Effector CD4-positive, alpha-beta T cell (primary cell): Measurements from ENCODE around the gene POLE2.
"Not testable (repeated sequence)": the region's sequence is repeated elsewhere in the genome, so short reads cannot be mapped to it uniquely, and the experiment has no call there.

Source experiments
- DNase-seq: peaks from one replicate; pipeline ENCODE4 v3.0.0-alpha.2; 2020

POLE2 gene

GRCh38 chr14:49657500-49657899 lies 30.5 kb downstream of the POLE2 start:
- DNase-seq: not testable (repeated sequence)

DNA sequence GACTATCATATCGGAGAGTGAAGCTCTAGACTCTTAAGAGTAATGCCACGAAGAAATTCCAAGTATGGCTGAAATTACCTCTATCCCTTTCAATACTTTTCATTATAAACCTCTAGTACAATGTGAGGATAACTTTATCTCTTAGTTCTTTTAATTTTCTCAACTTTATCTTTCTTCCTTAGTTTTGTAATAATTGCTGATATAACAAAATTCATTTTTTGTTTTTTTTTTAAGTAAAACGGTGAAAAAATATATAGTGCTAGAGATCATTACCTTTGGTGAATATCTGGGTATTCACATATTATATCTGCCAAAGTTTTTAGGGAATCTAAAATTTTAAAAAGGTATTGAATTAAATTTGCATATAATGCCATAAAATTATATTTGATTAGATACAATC lies 33.5 kb downstream of the POLE2 start:
- DNase-seq: no peak

- no peak for DNase-seq
These were observed 34.5 kb downstream of the POLE2 start for GRCh38 chr14:49653508-49653907.

GRCh38 chr14:49642163-49642562 lies 45.9 kb downstream of the POLE2 start:
- no peak for DNase-seq

DNA sequence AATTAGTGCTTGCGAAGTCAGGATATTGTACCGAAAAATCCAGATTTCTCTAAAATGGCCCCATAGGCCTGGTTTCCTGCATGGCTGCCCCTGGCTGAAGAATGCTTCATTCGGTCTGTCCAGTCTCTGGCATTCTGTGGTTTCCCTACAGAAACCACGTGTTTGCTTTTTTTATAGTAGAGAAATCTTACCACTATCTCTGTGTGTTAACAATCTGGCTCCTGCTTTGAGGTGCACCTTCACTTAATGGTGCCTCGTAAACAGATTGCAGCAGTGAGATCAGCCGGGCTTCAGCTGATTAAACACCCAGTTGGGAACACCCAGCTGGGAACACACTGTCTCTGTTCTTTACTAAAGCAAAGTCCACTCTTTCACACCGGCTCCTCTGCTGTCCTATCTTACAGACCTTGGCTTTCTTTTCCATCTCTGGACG lies 46.3 kb downstream of the POLE2 start:
- no peak for DNase-seq

GRCh38 chr14:49640540-49641417 lies 47.2 kb downstream of the POLE2 start:
- DNase-seq: no peak

GRCh38 chr14:49637534-49638078 lies 50.4 kb downstream of the POLE2 start:
- no peak for DNase-seq

- DNase-seq: no peak
These were observed 51.1 kb downstream of the POLE2 start for GRCh38 chr14:49636866-49637265.

- DNase-seq: peak; percentile 60
These were observed 53.3 kb downstream of the POLE2 start, which contains the start of gene DNAAF2 for GRCh38 chr14:49634547-49635334. Gene DNAAF2 (minus strand): TSS chr14:49635244. CDS start chr14:49635149, 95 bp downstream.

DNA sequence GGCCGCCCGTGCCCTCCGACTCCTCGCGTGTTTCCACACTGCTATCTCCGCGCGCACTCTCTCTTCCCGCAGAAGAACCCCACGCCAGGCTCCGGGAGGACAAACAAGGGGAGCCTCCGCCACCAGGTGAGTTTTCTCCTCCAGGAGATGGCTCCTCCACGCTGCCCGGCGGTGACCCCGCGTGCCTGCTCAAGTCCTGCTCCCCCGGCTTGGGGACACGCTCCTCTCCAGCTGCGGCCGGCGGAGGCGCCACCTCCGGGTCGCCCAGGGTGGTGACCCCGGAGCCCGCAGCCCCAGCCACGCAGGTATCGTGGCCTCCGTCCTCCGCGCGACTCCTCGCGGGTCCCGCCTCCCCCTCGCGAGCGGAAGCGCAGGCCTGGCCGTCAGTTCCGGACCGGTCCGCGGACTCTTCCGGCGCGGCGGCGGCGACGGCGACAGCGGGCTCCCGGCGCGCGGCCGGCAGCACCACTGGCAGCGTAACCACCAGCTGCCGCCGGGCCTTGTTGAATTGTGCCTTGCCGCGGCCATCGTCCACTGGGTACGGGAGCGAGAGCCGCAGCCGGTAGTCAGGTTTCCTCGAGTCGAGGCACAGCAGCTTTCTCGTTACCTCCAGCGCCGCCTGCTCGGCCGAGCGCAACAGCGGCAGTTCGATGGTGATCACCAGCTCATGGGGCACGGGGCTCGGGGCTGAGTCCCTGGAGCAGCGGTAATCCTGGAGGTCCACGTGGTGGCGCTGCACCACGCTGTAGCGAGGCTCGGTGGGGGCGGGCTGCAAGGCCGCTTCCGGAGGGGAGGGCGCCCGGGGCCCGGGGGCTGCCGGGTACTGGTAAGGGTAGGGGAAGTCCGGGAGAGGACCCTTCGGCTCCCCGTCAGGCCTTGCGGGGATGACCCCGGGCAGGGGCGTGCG lies 54.1 kb downstream of the POLE2 start:
- peak; percentile 91 for DNase-seq

DNA sequence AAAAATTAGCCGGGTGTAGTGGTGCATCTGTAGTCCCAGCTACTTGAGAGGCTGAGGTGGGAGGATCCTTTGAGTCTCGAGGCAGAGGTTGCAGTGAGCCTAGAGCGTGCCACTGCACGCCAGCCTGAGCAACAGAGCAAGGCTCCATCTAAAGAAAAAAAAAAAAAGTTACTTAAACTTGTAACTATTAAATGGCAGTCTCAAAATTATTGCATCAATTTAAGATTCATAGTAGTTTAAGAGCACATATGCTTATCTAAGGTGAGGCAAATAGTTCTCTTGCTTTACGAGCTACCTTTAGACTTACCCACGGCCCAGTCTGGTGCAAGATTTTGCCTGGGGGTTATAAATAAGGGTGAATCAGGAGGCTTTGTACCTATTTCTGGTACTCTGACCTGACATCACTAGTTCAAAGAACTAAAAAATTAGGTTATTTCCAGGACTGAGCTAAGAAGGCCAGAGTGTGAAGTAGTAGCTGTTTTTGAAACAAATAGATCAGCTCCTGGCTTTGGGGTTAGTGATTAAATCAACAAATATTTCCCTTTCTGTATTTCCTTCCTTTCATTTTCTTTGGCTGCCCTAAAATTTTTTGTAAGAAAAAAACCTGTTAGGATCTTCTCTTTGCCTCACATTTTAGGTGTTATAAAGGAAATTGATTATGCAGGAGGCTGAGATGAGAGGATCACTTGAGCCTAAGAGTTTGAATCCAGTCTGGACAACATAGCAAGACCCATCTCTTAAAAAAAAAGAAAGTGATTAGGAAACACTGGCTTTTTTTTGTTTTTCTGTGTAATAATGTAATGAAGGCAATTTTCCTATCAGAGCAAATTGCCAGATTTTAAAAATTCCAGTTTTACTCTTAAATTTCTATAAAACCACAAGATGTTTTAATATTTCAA lies 63.8 kb downstream of the POLE2 start:
- DNase-seq: peak; percentile 38

DNA sequence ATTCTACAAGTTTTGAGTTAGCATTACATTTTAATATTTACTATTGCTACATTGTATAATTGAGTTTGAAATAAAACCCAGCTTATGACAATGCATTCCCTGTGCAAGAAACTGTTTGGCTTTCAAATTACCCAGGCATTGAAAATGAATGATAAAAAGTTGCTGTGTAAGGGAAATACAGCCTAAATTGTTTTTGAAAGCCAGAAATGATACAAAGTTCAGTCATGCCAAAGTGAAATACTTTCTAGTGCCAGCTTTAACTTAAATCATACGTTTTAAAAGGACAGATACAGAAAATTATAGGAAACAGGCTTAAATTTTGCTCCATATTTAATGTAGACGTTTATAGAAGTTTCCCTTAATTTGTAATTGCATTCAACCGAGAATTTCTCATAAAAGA lies 64.6 kb downstream of the POLE2 start:
- no peak for DNase-seq

DNA sequence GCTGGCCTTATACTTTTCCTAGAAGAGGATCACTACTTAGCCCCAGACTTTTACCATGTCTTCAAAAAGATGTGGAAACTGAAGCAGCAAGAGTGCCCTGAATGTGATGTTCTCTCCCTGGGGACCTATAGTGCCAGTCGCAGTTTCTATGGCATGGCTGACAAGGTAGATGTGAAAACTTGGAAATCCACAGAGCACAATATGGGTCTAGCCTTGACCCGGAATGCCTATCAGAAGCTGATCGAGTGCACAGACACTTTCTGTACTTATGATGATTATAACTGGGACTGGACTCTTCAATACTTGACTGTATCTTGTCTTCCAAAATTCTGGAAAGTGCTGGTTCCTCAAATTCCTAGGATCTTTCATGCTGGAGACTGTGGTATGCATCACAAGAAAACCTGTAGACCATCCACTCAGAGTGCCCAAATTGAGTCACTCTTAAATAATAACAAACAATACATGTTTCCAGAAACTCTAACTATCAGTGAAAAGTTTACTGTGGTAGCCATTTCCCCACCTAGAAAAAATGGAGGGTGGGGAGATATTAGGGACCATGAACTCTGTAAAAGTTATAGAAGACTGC lies 65.9 kb downstream of the POLE2 start:
- no peak for DNase-seq

GRCh38 chr14:49621114-49621881 lies 66.7 kb downstream of the POLE2 start:
- peak; percentile 42 for DNase-seq

GRCh38 chr14:49620182-49621113 lies 67.6 kb downstream of the POLE2 start, which contains the start of the genes MGAT2 and RPL36AL:
Gene MGAT2 (plus strand): TSS chr14:49620799. CDS start chr14:49621269, 470 bp downstream.
Gene RPL36AL (minus strand): TSS chr14:49620626. CDS start chr14:49619104, 1,522 bp downstream.
- DNase-seq: peak; percentile 92

GRCh38 chr14:49619730-49620129 lies 68.3 kb downstream of the POLE2 start:
- DNase-seq: no peak

DNA sequence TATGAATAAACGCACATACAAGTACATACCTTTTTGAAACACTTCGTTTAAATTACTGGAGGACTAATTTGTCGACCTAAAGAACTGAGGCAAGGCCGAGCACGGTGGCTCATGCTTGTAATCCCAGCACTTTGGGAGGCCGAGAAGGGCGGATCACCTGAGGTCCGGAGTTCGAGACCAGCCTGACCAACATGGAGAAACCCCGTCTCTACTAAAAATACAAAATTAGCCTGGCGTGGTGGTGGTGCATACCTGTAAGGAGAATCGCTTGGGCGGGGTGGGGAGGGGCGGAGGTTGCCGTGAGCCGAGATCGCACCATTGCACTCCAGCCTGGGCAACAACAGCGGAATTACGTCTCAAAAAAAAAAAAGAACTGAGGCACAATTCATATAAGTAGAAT lies 68.7 kb downstream of the POLE2 start:
- not testable (repeated sequence) for DNase-seq

DNA sequence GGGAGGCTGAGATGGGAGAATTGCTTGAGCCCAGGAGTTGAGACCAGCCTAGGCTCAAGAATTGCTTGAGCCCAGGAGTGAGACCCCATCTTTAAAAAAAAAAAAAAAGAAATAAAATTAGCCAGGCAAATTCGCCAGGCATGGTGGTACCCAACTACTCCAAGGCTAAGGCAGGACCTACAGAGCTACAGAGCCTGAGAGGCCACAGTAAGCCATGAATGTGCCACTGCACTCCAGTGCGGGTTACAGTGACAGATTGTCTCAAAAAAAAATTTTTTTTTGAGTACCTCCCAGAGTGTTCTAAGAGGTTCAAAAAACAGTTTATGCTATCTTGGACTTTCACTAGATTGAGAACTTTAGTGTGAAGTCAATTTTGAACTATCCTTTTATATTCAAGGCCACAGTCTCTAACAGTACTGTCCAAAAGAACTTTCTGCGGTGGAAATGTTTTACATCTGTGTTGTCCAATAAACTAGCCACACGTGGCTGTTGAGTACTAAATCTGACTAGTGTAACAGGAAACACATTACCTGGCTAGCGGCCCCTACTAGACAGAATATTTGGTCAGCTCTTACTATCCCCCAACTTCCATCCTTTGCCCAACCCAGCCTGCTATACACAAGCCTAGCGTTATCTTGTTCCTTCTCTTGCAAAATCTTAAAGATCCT lies 70.0 kb downstream of the POLE2 start:
- DNase-seq: no peak
